ENCODE measurements around the gene LRP5.

- TF ChIP-seq JUNB (IDR thresholded peaks at IDR 0.05; ENCODE audit: unreplicated experiment), result no peak
- TF ChIP-seq REST (IDR thresholded peaks at IDR 0.05; ENCODE audit: unreplicated experiment), result no peak
- no peak for TF ChIP-seq EZH2 (IDR thresholded peaks at IDR 0.05; ENCODE audit: low read depth, unreplicated experiment)
- TF ChIP-seq, protein P1, sequence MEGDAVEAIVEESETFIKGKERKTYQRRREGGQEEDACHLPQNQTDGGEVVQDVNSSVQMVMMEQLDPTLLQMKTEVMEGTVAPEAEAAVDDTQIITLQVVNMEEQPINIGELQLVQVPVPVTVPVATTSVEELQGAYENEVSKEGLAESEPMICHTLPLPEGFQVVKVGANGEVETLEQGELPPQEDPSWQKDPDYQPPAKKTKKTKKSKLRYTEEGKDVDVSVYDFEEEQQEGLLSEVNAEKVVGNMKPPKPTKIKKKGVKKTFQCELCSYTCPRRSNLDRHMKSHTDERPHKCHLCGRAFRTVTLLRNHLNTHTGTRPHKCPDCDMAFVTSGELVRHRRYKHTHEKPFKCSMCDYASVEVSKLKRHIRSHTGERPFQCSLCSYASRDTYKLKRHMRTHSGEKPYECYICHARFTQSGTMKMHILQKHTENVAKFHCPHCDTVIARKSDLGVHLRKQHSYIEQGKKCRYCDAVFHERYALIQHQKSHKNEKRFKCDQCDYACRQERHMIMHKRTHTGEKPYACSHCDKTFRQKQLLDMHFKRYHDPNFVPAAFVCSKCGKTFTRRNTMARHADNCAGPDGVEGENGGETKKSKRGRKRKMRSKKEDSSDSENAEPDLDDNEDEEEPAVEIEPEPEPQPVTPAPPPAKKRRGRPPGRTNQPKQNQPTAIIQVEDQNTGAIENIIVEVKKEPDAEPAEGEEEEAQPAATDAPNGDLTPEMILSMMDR (conservative IDR thresholded peaks at IDR 0.05; ENCODE audit: low read depth in 2 of 2), result no peak
- no peak for TF ChIP-seq ZNF331 (CRISPR knock-in tag; IDR thresholded peaks at IDR 0.05; ENCODE audit: low read depth)
- TF ChIP-seq POLR2AphosphoS5 (IDR thresholded peaks at IDR 0.05; ENCODE audit: low read depth), result no peak
- no peak for TF ChIP-seq EZH2phosphoT487 (IDR thresholded peaks at IDR 0.05; ENCODE audit: unreplicated experiment)
- TF ChIP-seq CREB1 (CRISPR knock-in tag; IDR thresholded peaks at IDR 0.05; ENCODE audit: low read depth), result peak; percentile 78
- no peak for TF ChIP-seq NANOG (IDR thresholded peaks at IDR 0.05; ENCODE audit: borderline replicate concordance)
- no peak for TF ChIP-seq STAT1 (IDR thresholded peaks at IDR 0.05; ENCODE audit: unreplicated experiment)
- 0 out of 2 replicates have a peak, but pooled peaks have one; percentile 36 for TF ChIP-seq ETS1 (IDR thresholded peaks at IDR 0.05)
- TF ChIP-seq, protein P2, sequence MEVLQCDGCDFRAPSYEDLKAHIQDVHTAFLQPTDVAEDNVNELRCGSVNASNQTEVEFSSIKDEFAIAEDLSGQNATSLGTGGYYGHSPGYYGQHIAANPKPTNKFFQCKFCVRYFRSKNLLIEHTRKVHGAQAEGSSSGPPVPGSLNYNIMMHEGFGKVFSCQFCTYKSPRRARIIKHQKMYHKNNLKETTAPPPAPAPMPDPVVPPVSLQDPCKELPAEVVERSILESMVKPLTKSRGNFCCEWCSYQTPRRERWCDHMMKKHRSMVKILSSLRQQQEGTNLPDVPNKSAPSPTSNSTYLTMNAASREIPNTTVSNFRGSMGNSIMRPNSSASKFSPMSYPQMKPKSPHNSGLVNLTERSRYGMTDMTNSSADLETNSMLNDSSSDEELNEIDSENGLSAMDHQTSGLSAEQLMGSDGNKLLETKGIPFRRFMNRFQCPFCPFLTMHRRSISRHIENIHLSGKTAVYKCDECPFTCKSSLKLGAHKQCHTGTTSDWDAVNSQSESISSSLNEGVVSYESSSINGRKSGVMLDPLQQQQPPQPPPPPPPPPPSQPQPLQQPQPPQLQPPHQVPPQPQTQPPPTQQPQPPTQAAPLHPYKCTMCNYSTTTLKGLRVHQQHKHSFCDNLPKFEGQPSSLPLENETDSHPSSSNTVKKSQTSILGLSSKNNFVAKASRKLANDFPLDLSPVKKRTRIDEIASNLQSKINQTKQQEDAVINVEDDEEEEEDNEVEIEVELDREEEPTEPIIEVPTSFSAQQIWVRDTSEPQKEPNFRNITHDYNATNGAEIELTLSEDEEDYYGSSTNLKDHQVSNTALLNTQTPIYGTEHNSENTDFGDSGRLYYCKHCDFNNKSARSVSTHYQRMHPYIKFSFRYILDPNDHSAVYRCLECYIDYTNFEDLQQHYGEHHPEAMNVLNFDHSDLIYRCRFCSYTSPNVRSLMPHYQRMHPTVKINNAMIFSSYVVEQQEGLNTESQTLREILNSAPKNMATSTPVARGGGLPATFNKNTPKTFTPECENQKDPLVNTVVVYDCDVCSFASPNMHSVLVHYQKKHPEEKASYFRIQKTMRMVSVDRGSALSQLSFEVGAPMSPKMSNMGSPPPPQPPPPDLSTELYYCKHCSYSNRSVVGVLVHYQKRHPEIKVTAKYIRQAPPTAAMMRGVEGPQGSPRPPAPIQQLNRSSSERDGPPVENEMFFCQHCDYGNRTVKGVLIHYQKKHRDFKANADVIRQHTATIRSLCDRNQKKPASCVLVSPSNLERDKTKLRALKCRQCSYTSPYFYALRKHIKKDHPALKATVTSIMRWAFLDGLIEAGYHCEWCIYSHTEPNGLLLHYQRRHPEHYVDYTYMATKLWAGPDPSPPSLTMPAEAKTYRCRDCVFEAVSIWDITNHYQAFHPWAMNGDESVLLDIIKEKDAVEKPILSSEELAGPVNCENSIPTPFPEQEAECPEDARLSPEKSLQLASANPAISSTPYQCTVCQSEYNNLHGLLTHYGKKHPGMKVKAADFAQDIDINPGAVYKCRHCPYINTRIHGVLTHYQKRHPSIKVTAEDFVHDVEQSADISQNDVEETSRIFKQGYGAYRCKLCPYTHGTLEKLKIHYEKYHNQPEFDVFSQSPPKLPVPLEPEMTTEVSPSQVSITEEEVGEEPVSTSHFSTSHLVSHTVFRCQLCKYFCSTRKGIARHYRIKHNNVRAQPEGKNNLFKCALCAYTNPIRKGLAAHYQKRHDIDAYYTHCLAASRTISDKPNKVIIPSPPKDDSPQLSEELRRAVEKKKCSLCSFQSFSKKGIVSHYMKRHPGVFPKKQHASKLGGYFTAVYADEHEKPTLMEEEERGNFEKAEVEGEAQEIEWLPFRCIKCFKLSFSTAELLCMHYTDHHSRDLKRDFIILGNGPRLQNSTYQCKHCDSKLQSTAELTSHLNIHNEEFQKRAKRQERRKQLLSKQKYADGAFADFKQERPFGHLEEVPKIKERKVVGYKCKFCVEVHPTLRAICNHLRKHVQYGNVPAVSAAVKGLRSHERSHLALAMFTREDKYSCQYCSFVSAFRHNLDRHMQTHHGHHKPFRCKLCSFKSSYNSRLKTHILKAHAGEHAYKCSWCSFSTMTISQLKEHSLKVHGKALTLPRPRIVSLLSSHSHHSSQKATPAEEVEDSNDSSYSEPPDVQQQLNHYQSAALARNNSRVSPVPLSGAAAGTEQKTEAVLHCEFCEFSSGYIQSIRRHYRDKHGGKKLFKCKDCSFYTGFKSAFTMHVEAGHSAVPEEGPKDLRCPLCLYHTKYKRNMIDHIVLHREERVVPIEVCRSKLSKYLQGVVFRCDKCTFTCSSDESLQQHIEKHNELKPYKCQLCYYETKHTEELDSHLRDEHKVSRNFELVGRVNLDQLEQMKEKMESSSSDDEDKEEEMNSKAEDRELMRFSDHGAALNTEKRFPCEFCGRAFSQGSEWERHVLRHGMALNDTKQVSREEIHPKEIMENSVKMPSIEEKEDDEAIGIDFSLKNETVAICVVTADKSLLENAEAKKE (CRISPR knock-in tag; IDR thresholded peaks at IDR 0.05), result no peak
- no peak for TF ChIP-seq ZNF114 (CRISPR knock-in tag; IDR thresholded peaks at IDR 0.05)
Observed at GRCh38 chr11:68459886-68460740, 147.7 kb downstream of the LRP5 start.
